Skin of body (tissue), 2 donors: ENCODE measurements around the gene ZBTB34. TPM values are rescaled to one million over a fixed set of nuclear protein-coding genes. Genes with fewer than 3 reads are reported as not detected.

Experiments
- DNase-seq: peaks from one replicate; lab custom pipeline; 2025; lab: John Stamatoyannopoulos, UW
- total RNA-seq: library from RNA; depleted of rRNA; stranded (reverse); fragments of >200 nt; gene quantifications from one replicate; pipeline ENCODE4 v1.2.3, GENCODE V29; 2014

Gene ZBTB34
- total RNA-seq, 1 donor from 2014 or later: 19.3 TPM

DNA sequence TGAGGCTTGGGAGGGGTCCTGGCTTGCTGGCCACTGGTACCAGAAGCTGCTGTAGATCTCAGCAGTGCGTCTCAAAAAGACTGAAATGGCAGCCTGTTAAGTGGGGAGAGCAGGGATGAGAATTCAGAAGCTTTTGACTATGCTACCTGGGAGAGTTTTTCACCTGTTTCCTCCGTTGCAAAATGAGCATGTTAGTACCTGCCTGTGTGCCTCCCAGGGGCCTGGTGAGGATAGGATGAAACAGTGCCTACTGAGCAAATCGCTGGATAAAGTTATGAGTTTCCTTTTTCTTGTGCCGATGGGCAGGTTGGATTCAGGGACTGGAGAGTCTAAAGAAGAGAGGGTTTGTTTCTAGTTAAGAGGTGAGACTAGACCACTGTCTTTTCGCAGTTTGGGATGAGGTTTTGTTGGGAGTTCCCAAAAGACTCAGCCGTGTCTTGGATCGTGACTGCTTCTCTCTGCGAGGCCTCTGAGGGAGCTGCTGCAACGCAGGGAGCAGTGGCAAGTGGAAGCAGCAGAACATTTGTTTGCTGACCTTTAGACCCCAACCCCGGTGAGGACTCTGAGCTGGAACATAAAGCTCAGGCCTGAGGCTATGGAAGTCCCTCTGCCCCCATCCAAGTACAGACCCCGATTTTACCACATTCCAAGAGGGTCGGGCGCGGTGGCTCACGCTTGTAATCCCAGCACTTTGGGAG lies 55.6 kb downstream of the ZBTB34 start:
- no peak for DNase-seq

GRCh38 chr9:126916909-126917308 lies 56.5 kb downstream of the ZBTB34 start:
- no peak for DNase-seq

DNA sequence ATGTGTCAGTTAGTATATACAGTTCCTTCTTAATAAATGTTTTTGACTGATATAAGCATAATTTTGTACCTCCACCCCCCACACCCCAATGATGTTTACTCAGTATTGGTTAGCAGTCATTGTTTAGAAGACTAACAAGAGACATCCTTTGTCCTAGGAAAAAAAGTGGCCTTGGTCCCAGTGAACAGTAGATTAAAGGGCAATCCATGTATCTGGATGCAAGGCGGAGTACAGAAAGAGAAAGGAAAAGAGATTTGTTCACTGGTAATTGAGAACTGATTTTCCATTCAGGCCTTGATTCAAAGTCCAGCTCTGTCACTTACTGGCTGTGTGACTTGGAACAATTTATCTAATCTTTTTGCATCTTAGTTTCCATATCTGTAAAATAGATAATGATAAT lies 58.8 kb downstream of the ZBTB34 start:
- DNase-seq: no peak

DNA sequence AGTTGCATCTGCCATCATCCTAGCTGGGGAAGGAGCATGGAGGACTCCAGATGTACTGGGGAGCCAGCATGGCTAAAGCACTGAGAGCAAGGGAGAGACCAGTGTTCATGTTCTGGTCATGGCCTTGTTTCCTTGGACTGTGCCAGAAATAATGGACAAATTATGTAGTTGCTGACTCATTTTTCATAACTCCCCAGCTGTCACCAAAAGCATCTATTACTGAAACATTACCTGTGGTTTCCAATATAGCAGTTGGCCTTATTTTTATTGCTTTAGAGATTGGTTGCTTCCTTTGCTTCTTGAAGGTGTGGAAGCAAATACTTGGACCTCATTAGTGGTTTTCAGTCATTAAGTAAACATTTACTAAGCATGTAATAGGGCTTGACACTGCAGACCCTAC lies 65.4 kb downstream of the ZBTB34 start:
- DNase-seq: no peak

DNA sequence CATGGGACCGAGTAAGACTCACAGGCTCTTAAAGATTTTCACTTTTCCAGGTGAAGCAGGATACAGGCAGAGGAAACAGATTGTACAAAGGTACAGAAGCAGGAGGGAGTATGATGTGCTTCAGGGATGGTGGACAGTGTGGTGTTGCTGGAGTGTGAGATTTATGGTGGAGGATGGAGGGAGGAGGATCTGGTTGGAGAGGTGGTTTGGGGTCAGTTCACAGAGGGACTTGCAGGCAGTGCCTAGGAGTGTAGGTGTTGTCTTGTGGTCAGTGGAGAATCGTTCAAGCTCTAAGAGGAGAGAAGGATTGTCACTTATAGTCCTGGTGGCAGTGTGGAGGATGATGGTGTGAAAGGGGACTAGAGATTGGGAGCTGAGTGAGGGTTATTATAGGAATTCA lies 65.9 kb downstream of the ZBTB34 start:
- DNase-seq: no peak

DNA sequence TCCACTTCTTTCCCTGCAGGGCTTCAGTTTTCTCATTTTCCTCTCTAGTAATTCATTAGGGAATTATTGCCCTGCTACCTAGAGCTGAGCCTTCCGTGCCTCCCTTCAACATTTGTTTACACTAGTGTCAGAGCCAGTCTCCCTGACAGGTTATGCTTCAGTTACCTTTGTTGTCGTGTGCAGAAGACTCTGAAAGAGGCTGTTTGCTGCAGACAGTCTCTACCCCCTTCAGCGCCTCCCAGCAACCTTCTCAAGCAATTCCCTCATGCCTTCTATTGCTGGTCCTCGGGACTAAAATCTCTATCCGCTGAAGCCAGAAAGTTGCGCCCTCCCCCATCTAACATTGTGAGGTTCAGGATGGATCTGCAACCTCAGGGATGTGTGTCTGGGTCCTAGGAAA lies 67.0 kb downstream of the ZBTB34 start:
- DNase-seq: no peak

- no peak for DNase-seq
Observed at GRCh38 chr9:126932871-126933321, 72.5 kb downstream of the ZBTB34 start.

- DNase-seq: no peak
Observed at GRCh38 chr9:126933334-126933980, 73.0 kb downstream of the ZBTB34 start.

GRCh38 chr9:126934441-126934840 lies 74.0 kb downstream of the ZBTB34 start:
- no peak for DNase-seq

Other genes starting within 250 kb of the ZBTB34 start
- 1.2 TPM for gene LMX1B, start 246.7 kb upstream of the ZBTB34 start, total RNA-seq
- gene ZBTB43, start 55.6 kb upstream of the ZBTB34 start, total RNA-seq: 14.8 TPM
- gene RALGPS1, start 54.1 kb downstream of the ZBTB34 start, total RNA-seq: 11.9 TPM